GOT3 (cell line): ENCODE results near the gene WDR31.

Source experiments
- DNase-seq: peaks from one replicate; lab custom pipeline; 2025; ENCODE audit warnings: mixed read lengths; lab: John Stamatoyannopoulos, UW

Gene WDR31

GRCh38 chr9:113341712-113342410 is 1.8 kb upstream of the WDR31 start:
- no peak for DNase-seq

- no peak for DNase-seq
Measured at GRCh38 chr9:113337714-113338113, 2.4 kb downstream of the WDR31 start.

GRCh38 chr9:113331780-113332179 is 8.3 kb downstream of the WDR31 start:
- DNase-seq = no peak

DNA sequence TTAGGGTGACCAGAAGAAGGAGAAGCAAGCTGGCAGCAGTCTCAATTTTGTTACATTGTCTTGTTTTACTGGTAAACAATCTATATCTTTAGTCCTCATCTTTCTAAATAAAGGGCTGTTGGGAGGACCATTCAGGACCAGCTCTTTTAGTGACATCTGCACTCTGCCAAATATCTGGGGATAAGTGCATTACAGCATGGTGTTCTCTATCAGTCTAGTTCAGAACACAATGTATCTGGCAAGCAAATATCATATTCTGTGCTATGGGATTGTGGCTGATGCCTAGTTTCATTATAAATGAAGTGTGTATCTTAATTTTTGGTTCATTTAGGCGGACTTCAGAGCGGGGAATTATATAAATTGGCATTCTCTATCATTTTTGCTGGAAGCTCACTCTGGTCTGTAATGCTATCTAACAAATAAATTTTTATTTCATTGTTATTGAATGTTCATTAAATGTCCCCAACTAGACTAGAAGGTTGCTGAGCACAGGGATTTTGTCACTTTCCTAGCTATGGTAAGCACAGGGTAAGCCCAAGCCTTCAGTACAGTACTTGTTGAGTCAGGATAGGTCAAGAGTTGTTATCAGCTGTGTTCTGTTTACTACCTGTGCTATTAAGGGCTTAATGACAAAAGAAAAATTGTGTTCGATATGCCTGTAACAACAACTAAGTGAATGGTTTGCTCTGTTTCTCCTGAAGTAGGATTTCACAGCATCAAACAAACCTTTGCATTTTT is 11.9 kb downstream of the WDR31 start:
- no peak for DNase-seq

- no peak for DNase-seq
Measured at GRCh38 chr9:113326230-113326629, 13.8 kb downstream of the WDR31 start.

GRCh38 chr9:113322671-113323070 is 17.4 kb downstream of the WDR31 start:
- no peak for DNase-seq

- DNase-seq = no peak
Measured at GRCh38 chr9:113320051-113320450, 20.0 kb downstream of the WDR31 start.

DNA sequence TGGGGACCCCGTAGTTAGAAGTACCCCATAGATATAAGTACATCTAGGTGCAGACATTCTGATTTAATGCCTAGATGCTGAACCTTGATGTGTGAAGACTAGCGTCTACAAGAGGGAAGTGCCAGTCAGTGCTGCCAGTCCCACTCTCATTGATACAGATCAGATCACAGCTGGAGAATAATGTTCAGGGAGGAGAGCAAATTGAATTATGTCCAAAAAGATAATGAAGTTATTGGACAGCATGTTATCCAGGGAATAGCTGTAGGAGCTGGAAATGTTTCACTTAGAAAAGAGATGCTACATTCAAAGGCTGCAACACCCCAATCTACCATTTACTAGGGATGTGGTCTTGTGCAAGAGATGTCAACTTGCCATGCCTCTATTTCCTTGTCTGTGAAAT is 21.0 kb downstream of the WDR31 start:
- DNase-seq = no peak

- DNase-seq = no peak
Measured at GRCh38 chr9:113317777-113318176, 22.3 kb downstream of the WDR31 start.

- no peak for DNase-seq
Measured at GRCh38 chr9:113316030-113316429, 24.0 kb downstream of the WDR31 start.

DNA sequence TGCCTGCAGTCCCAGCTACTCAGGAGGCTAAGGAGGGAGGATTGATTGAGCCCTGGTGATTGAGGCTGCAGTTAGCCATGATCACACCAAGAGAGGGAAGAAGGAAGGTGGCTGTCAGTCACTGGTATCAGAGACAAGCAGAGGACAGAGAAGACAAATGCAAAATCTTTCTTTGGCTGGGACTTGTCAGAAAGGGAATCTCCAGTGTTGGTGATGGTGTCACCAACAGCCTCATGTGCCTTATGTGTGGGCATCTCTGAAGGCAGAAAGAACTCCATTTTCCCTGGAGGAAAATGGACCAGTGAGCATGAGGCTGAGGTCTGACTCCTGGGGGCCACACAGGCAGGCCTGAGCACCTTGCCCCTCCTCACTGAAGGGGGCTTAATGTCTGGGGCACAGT is 24.8 kb downstream of the WDR31 start:
- no peak for DNase-seq

GRCh38 chr9:113313261-113313660 is 26.8 kb downstream of the WDR31 start:
- DNase-seq = no peak

DNA sequence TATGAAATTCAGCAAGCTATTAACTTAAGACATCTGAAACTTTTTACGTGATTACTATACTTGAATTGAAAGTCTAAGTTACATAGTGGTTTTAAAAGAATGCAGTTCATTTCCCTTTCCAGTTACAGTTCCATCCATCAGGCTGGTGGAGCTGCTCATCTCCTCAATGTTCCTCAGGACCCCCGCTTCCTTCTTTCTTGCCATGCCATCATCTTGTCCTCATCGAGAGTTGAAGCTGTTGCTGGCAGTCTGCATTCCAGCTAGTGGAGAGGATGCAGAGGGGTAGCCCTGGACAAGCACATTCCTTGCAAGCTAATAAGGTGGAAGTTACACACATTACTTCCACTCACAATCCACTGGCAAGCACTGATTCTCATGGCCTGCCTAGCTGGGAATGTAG is 28.1 kb downstream of the WDR31 start:
- no peak for DNase-seq

DNA sequence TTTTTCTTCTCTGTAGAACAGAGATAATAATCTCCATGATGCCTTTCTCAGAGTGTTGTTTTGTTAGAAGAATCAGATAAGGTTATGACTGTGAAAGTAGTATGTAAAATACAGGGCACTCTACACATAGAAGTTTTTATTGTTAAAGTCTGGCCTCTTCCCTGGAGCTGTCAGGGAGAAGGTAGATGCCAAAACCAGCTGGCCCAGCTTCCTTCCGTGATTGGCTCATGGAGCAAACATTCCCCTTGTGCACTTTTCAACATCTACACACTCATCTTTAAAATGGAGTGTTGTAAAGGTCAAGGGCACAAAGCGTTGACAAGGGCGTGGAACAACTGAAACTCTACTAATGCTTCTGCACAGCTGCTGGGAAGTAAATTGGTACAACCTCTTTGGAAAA is 29.5 kb downstream of the WDR31 start:
- no peak for DNase-seq

DNA sequence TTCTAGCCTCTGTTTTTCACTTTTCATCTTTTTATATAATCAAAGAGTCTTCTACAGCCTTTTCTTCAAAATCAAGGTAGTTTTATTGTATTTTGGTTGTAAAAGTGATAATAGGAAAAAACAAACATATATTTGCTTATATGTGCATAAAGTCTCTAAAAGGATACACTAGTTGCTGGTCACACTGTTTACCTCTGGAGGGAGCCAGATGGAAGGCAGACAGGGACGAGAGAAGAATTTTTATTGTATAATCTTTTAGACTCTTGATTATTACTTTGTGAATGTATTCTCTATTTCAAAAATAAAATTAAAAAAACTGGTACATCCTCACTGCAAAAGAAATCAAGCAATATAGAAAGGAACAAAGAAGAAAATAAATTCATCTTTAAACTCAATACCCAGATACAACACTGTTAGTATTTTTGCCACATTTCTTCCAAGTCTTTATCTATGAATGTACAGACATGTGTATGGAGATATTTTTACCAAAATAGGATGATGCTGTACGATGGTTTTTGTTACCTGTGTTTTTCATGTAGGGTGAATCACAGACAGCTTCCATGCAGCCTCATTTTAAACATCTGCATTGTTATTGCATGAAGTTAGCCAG is 30.8 kb downstream of the WDR31 start:
- DNase-seq = no peak

DNA sequence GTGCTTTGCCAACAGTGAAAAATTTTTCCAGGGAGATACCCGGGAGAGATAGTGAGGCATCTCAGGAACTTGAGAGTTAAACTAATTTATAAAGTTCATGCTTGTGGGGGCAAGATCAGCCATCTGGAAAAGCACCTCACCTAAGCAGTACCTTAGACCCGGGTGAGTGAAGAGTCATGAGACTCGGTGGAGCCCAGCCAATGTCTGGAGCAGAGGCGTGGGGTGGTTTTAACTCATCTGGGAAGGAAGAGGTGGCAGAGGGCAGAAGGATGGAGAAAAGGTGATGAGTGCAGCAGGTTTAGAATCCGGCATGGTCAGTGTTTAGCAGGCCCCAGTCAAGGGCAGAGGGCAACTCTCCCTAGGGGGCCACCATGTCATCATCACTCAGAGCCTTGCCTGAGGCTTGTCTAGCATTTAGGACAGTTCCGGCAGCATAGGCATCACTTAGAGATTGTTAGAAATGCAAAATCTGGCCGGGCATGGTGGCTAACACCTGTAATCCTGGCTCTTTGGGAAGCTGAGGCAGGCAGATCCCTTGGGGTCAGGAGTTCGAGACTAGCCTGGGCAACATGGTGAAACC is 32.6 kb downstream of the WDR31 start:
- DNase-seq = no peak

DNA sequence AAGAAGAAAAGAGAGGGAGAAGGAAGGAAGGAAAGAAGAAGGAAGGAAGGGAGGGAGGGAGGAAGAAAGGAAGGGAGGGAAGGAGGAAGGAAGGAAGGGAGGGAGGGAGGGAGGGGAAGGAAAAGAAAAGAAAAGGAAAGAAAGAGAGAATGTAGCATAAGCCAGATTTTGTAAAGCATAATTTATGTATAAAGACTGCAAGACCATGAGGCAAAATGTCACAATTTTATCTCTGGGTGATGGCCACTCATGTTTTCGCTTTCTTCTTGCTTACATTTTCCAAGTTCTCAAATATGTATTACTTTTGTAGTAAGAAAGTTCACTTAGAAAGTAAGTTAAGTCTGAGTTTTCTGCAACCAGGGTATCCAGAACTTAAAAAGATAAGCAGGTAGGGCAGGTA is 33.5 kb downstream of the WDR31 start:
- DNase-seq = no peak

DNA sequence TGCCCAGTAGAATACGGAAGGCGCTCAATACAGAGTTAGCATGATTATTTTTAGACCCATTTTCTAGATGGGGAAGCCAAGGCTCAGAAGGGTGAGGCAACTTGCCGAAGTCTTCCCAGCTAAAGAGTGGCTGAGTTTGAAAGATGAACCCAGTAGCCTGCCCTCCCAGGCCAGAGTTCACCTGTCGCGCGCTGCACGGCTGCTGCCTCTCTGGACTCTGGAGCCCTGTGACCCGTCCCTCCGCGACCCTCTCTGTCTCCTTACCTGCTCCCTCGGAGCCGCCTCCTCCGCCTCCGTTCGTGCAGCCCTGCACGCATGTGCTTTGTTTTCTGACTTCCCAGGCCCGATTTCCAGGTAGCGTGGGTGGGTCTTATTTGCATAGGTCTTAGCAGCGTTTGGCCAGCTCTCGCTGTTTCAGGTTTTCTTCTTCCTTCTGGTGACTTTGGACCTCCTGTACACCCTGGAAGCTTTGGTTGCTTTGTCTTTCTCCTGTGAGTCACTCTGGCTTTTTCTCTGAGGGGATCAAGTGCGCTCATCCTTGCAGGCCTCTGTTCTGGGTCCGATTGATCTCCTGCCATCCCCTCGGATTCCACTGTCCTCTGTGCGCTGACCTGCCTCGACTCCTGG is 37.2 kb downstream of the WDR31 start, which contains the start of gene RNF183:
Gene RNF183 (minus strand): TSS at position 585 of the 627 bp plus-strand sequence. CDS start 5,192 bp downstream, outside the sequence.
- no peak for DNase-seq

- no peak for DNase-seq
Measured at GRCh38 chr9:113301548-113301947, 38.5 kb downstream of the WDR31 start.

GRCh38 chr9:113299800-113300292 is 40.2 kb downstream of the WDR31 start:
- no peak for DNase-seq

DNA sequence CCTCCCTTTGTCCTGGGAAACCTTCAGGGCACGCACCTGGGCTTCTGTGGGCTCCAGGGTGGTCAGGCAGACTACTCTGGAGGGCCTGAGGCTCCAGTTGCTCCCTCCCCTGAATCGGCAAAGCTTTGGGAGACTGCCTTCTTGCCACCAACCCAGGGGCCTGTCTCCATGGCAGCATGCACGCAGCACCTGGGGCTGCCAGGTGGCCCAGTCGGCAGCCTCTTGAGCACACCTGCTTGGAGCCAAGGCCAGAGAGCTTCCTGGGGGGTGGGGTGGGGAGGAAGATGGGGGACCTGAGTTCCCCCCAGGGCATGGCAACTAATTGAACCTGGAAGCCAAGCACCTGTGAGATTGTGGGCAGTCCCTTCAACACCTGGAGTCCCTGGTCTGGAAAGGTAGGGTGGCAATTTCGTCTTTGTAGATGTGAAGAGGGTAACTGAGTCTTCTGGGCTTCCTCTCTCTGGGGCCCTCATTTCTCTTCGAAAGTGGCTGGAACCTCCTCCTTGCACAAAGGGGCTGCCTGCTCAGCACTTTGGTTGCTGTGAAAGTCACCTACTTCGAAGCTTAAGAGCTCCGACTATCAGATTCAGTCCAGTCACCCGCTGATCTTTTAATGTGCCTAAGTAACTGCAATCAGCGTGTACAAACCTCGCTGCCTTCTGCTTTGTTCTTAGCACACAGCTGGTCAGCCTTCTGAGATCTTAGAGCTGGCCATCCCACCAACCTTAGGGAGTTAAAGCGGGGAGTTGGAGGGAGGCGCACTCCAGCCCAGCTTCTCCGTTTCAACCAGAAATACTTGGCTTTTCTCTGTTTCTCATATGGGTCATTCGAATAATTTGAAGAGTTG is 40.9 kb downstream of the WDR31 start:
- no peak for DNase-seq
